Esophagus squamous epithelium (tissue), 4 donors: ENCODE measurements around the gene ZDHHC14.
A peak's percentile ranks its signal among the peaks of the same experiment; 100 is the strongest.

Experiments used
- CTCF ChIP-seq, 6 experiments: fragments of 450-650 bp in 4 of 6; fragments of 200-600 bp in 2 of 6; sonication (generic) in 2 of 6; IDR thresholded peaks; one replicate each; pipeline ENCODE4 v1.5.1; 2016 to 2019; ENCODE audit warnings: antibody characterized with exemption in 6 of 6, mild to moderate bottlenecking in 4 of 6, moderate library complexity in 4 of 6
- POLR2A ChIP-seq, 4 donors: fragments of 450-650 bp; IDR thresholded peaks; one replicate each; pipeline ENCODE4 v1.6.1; 2017; ENCODE audit warnings: antibody characterized with exemption in 4 of 4, mild to moderate bottlenecking in 4 of 4, moderate library complexity in 3 of 4

GRCh38 chr6:157669747-157670216, 288.8 kb downstream of the ZDHHC14 start:
- peak in 2 of 6 experiments; percentile 36 to 52 for TF ChIP-seq CTCF (IDR thresholded peaks at IDR 0.05)
- TF ChIP-seq POLR2A (IDR thresholded peaks at IDR 0.05) = no peak
